Memory B cell (primary cell): ENCODE data around the gene DPP6.

ENCODE experiments used
- ATAC-seq: fragments of 150-1000 bp; cut with Tn5 transposase; 2 replicates; pipeline ENCODE4 v1.10.0; 2021; ENCODE audit warnings: low read depth, mild to moderate bottlenecking, moderate library complexity
- DNase-seq, 2 donors: peaks; one replicate each; pipeline ENCODE4 v3.0.0; 2022; ENCODE audit warnings: low spot score in 2 of 2
- H3K27ac Mint-ChIP-seq: one replicate; pipeline ENCODE4 v1.8.0; 2022; ENCODE audit warnings: mild to moderate bottlenecking, moderate library complexity, mixed read lengths
- H3K27me3 Mint-ChIP-seq: one replicate; pipeline ENCODE4 v1.8.0; 2022; ENCODE audit warnings: mixed read lengths
- H3K36me3 Mint-ChIP-seq: one replicate; pipeline ENCODE4 v1.8.0; 2022; ENCODE audit warnings: mild to moderate bottlenecking, mixed read lengths
- H3K4me1 Mint-ChIP-seq: one replicate; pipeline ENCODE4 v1.8.0; 2022; ENCODE audit warnings: mixed read lengths
- H3K4me3 Mint-ChIP-seq: one replicate; pipeline ENCODE4 v1.8.0; 2022; ENCODE audit warnings: mild to moderate bottlenecking, moderate library complexity, mixed read lengths
- H3K9me3 Mint-ChIP-seq: one replicate; pipeline ENCODE4 v1.8.0; 2022; ENCODE audit warnings: mixed read lengths

Gene DPP6

DNA sequence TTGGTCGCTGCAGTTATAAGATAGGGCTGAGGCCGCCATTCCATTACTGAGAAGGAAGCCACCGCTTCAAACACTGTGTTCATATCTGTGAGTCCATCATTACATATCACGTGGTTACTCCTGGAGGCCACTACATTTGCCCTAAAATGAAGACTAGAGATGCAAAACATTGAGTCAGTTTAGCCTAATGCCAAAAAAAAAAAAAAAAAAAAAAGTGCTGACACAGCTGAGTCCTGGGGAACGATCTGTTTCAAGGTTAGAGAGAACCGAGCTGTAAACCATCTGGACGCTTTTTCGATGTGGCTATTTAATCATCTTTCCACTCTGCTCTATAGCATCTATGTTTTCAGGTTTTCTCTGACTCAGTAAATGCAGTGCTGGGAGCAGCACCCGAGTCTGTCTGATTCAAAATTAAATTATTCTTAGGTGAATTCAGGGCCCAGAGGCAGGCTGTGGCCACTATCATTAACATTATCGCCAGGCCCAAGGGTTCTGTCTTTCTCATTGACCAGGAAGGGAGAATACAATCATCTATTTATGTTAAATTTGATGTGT lies 501.6 kb downstream of the DPP6 start:
- no peak for ATAC-seq
- DNase-seq = no peak
- peaks cover 3% of the 10 kb centered on the region for H3K9me3 Mint-ChIP-seq
- no peaks in the 10 kb centered on the region for H3K27me3 Mint-ChIP-seq
- no peak overlapping the region for H3K4me3 Mint-ChIP-seq
- H3K4me1 Mint-ChIP-seq = no peaks in the 10 kb centered on the region
- no peaks in the 10 kb centered on the region for H3K36me3 Mint-ChIP-seq
- H3K27ac Mint-ChIP-seq = no peak overlapping the region

DNA sequence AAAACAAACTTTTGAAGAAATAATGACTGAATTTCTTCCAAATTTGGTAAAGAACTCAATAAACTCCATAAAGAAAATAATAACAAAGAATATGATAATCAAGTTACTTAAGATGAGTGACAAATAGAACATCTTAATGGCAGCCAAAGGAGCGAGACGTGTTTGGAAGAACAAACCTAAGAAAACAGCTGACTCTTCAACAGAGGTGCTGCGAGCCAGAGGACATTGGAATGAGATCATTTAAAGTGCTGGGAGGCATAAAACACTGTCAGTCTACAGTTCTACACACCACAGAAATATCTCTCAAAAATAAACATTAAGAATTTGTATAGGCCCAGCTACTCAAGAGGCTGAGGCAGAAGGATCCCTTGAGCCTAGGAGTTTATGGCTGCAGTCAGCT lies 507.3 kb downstream of the DPP6 start:
- Mint-ChIP-seq H3K9me3 (peaks cover 2% of the 10 kb centered on the region), H3K36me3 (no peaks in the 10 kb centered on the region), H3K27ac (no peak overlapping the region), H3K4me1 (no peaks in the 10 kb centered on the region), H3K27me3 (no peaks in the 10 kb centered on the region), H3K4me3 (no peak overlapping the region)
- DNase-seq = no peak
- no peak for ATAC-seq

DNA sequence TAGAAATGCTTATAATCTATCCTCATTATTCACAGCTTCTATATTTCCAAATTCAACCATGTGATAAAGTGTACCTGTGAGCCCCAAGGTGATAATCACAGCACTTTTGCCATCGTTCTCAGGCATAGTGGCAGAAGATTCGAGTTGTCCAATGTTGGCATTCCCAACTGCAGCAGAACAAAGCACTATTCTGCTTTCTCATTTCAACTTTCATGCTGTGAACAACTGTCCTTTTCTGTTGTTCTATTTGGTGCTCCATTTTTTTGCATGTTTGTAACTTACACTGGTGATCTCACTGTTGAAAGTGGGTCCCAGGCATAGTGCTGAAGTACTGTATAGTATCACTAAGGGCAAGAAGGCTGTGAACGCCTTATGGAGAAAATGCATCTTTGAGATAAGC lies 512.5 kb downstream of the DPP6 start:
- DNase-seq (no peak), ATAC-seq (no peak)
- no peaks in the 10 kb centered on the region for H3K27me3 Mint-ChIP-seq
- H3K27ac Mint-ChIP-seq = no peak overlapping the region
- H3K9me3 Mint-ChIP-seq = peaks cover 2% of the 10 kb centered on the region
- H3K36me3 Mint-ChIP-seq = no peaks in the 10 kb centered on the region
- no peaks in the 10 kb centered on the region for H3K4me1 Mint-ChIP-seq
- no peak overlapping the region for H3K4me3 Mint-ChIP-seq

DNA sequence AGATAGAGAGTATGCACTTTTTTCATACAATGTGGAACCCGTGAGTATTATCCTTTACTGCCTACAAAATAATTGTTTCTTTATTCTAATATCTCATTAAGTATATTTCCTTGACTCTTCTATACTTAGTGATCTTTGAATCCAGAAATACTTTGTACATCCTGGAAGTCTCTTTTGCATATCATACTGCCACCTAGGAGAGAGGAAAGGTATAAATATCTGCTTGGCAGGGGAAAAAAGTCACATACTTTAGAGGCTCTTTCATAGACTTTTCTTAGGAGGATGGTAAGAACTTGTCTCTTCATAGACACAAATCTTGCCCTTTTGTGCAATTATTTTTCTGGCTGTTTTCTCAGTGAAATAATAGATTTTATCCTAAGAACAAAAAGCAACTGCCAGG lies 514.7 kb downstream of the DPP6 start:
- Mint-ChIP-seq H3K27ac (no peak overlapping the region), H3K27me3 (no peaks in the 10 kb centered on the region), H3K4me3 (no peak overlapping the region), H3K36me3 (no peaks in the 10 kb centered on the region), H3K4me1 (no peaks in the 10 kb centered on the region), H3K9me3 (peaks cover 2% of the 10 kb centered on the region)
- DNase-seq (no peak), ATAC-seq (no peak)

DNA sequence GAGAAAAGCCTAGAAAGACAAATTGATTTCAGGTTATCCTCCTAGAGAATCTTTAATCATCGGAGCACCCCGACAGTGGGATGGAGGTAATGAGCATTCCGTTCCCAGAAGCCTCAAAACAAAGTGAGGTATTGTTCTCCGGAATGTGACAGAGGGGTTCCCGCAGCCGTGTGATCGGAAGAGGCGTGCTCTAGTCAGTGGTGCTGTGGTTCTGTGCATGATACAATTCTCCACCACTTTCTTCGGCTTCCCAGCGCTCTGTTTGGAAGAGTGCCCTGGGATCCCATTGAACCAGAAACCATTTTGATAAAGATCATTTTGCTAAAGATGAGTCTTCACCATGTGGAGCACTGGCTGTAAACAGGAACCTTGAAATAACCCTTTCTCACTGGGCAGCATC lies 516.1 kb downstream of the DPP6 start:
- no peak overlapping the region for H3K27ac Mint-ChIP-seq
- H3K4me3 Mint-ChIP-seq = no peak overlapping the region
- H3K36me3 Mint-ChIP-seq = no peaks in the 10 kb centered on the region
- no peaks in the 10 kb centered on the region for H3K27me3 Mint-ChIP-seq
- H3K9me3 Mint-ChIP-seq = no peaks in the 10 kb centered on the region
- ATAC-seq = no peak
- H3K4me1 Mint-ChIP-seq = no peaks in the 10 kb centered on the region
- no peak for DNase-seq

DNA sequence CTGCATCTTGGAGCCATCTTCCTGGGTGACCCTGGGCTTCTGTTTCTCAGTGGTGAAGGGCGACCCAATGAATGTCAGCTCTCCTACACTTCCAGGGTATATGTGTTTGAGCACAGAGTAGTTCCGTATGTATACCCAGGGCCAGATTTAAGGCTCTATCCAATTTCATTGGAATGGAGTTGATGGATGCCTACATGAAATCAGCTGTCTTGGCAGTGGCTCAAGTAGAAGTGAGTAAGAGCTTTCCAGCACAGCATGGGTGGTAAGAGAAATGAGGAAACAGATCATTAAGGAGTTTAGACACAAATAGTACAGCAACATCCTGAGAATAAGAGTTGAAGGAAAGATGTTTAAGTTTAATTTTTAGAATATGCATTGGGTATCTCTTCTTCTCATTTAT lies 517.7 kb downstream of the DPP6 start:
- H3K27me3 Mint-ChIP-seq = no peaks in the 10 kb centered on the region
- no peaks in the 10 kb centered on the region for H3K36me3 Mint-ChIP-seq
- no peaks in the 10 kb centered on the region for H3K9me3 Mint-ChIP-seq
- no peaks in the 10 kb centered on the region for H3K4me1 Mint-ChIP-seq
- no peak overlapping the region for H3K4me3 Mint-ChIP-seq
- DNase-seq (no peak), ATAC-seq (no peak)
- H3K27ac Mint-ChIP-seq = no peak overlapping the region

DNA sequence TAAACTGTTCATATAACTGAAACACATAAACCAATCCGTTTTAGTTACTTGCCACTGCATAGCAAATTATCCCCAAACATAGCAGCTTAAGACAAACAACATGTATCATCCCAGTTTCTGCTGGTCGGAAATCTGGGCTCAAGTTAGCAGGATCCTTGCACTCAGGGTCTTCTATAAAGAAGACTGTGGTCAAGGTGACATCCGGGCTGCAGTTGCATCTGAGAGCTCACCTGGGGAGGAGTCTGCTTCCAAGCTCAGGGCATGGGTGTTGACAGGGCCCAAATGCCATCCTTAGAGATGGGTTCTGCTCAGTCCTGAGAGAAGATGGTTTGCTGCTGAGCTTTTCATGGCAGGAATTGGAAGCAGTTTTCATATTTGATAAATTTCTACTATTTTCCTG lies 519.6 kb downstream of the DPP6 start:
- Mint-ChIP-seq H3K4me1 (no peaks in the 10 kb centered on the region), H3K4me3 (no peak overlapping the region), H3K27me3 (no peaks in the 10 kb centered on the region), H3K9me3 (peaks cover 1% of the 10 kb centered on the region), H3K36me3 (no peaks in the 10 kb centered on the region), H3K27ac (no peak overlapping the region)
- ATAC-seq (no peak), DNase-seq (no peak)

DNA sequence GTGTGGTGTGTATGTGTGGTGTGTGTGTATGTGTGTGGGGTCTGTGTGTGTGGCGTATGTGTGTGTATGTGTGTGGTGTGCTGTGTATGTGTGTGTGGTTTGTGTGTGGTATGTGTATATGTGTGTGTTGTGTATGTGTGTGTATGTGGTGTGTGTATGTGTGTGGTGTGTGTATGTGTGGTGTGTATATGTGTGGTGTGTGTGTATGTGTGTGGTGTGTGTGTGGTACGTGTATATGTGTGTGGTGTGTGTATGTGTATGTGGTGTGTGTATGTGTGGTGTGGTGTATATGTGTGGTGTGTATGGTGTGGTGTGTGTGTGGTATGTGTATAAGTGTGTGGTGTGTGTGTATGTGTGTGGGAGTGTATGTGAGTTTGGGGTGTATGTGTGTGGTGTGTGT lies 522.0 kb downstream of the DPP6 start:
- ATAC-seq (no peak), DNase-seq (no peak)
- Mint-ChIP-seq H3K4me1 (no peaks in the 10 kb centered on the region), H3K27me3 (no peaks in the 10 kb centered on the region), H3K4me3 (no peak overlapping the region), H3K27ac (no peak overlapping the region), H3K9me3 (peaks cover 4% of the 10 kb centered on the region), H3K36me3 (no peaks in the 10 kb centered on the region)

DNA sequence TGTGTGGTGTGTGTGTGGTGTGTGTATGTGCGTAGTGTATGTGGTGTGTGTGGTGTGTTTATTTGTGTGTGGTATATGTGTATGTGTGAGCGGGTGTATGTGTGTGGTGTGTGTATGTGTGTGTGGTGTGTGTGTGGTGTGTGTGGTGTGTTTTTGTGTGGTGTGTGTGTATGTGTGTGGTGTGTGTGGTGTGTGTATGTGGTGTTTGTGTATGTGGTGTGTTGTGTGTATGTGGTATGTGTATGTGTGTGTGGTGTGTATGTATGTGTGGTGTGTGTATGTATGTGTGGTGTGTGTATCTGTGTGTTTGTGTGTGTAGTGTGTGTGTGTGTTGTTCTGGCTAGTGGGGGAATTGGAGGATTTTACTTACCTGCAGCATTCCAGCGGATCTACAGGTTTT lies 523.3 kb downstream of the DPP6 start:
- H3K27me3 Mint-ChIP-seq = no peaks in the 10 kb centered on the region
- ATAC-seq (no peak), DNase-seq (no peak)
- peaks cover 8% of the 10 kb centered on the region for H3K9me3 Mint-ChIP-seq
- H3K27ac Mint-ChIP-seq = no peak overlapping the region
- H3K36me3 Mint-ChIP-seq = no peaks in the 10 kb centered on the region
- no peak overlapping the region for H3K4me3 Mint-ChIP-seq
- no peaks in the 10 kb centered on the region for H3K4me1 Mint-ChIP-seq

DNA sequence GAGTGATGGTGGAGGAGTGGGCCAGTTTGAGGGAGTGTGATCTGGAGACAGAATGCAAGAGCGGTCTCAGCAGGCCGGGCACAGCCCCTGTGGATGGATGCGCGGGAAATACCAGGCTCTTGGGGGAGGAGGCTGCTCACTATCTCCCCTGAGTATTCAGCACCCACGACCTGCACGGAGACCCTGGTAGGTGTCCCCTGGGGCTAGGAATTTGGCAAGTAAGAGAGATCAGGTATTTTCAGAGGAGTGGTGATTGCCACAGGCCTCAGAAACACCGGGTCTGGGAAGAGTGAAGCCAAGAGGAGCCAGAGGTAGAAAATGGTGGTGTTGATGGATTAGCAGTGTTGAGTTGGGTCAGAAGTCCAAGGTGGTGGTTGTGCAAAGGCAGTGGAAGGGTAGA lies 524.4 kb downstream of the DPP6 start:
- H3K9me3 Mint-ChIP-seq = peaks cover 8% of the 10 kb centered on the region
- no peaks in the 10 kb centered on the region for H3K36me3 Mint-ChIP-seq
- H3K27me3 Mint-ChIP-seq = no peaks in the 10 kb centered on the region
- no peak overlapping the region for H3K27ac Mint-ChIP-seq
- no peak overlapping the region for H3K4me3 Mint-ChIP-seq
- DNase-seq (no peak), ATAC-seq (no peak)
- no peaks in the 10 kb centered on the region for H3K4me1 Mint-ChIP-seq

DNA sequence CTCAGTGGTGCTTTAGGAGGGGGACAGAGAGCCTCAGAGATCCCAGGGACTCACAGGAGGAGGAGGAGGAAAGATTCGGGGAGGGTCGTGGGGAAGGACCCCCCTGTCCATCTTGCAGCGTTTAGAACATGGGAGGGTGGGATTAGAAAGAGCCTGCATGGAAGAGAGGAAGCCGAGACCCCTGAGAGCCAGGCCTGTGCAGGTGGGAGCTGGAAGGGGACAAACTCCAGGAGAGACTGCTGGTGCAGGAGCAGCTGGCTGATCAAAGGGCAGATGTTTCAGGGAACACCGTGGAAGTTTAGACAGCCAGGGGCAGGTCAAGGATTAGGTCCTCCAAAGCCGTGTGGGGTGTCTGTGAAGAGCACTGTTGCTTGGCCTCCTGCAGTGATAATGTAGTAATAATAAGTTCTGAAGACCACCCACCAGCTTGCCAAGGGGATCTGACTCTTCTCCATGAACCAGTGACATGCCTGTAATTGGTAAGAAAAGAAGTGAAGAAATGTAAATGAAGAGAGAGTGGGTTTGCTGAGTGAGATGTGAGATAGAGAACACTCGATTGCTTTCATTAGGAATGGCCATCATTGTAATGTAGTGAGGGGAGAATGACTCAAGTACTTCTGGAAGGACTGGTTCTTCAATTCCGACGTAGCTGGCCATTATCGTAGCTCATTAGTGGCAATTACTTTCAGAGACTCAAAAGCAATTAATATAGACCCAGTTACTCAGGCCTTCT lies 525.1 kb downstream of the DPP6 start:
- Mint-ChIP-seq H3K4me1 (no peaks in the 10 kb centered on the region), H3K4me3 (no peak overlapping the region), H3K27me3 (no peaks in the 10 kb centered on the region), H3K36me3 (no peaks in the 10 kb centered on the region), H3K27ac (no peak overlapping the region), H3K9me3 (peaks cover 8% of the 10 kb centered on the region)
- DNase-seq (no peak), ATAC-seq (no peak)

DNA sequence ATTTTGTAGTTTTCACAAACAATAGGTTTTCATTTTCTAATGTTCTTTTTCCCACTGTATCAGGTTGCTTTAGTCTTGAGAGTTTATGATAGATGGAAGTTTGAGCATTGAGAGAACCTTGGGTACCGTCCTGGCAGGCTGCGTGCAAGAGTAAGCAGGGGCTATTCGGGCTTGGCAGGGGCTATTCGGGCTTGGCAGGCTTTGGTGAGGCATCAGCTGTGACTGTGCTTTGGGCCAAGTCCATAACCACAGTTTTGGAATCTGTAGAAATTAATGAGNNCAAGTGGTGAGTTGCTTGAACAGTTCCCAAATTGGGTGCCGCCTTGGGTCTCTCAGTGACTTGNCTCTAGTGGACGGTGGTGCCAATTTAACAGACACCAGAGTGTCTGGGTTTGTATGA lies 526.1 kb downstream of the DPP6 start:
- H3K27ac Mint-ChIP-seq = no peak overlapping the region
- no peak overlapping the region for H3K4me3 Mint-ChIP-seq
- no peak for ATAC-seq
- H3K27me3 Mint-ChIP-seq = no peaks in the 10 kb centered on the region
- no peak for DNase-seq
- no peaks in the 10 kb centered on the region for H3K36me3 Mint-ChIP-seq
- peaks cover 8% of the 10 kb centered on the region for H3K9me3 Mint-ChIP-seq
- H3K4me1 Mint-ChIP-seq = no peaks in the 10 kb centered on the region

DNA sequence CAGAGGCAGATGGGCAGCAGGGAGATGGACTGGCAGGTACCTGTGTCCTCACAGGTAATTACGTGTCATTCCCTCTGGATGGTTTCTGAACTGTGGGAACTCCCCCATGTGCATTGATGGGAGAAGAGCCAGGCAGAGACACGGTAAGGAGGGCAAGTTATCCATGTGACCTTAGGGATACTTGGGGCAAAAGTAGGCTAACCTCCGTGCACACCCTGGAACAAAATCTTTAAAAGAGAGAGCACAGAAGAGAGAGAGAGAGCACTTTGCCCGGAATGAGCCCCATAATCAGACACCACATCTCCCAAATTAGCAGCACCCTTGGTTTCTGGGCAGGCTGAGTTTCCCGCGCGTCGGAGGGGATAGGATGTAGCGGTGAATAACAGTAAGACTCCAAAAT lies 527.5 kb downstream of the DPP6 start:
- ATAC-seq = no peak
- Mint-ChIP-seq H3K27ac (no peak overlapping the region), H3K27me3 (no peaks in the 10 kb centered on the region), H3K9me3 (peaks cover 10% of the 10 kb centered on the region), H3K36me3 (no peaks in the 10 kb centered on the region), H3K4me3 (no peak overlapping the region), H3K4me1 (no peaks in the 10 kb centered on the region)
- DNase-seq = no peak

DNA sequence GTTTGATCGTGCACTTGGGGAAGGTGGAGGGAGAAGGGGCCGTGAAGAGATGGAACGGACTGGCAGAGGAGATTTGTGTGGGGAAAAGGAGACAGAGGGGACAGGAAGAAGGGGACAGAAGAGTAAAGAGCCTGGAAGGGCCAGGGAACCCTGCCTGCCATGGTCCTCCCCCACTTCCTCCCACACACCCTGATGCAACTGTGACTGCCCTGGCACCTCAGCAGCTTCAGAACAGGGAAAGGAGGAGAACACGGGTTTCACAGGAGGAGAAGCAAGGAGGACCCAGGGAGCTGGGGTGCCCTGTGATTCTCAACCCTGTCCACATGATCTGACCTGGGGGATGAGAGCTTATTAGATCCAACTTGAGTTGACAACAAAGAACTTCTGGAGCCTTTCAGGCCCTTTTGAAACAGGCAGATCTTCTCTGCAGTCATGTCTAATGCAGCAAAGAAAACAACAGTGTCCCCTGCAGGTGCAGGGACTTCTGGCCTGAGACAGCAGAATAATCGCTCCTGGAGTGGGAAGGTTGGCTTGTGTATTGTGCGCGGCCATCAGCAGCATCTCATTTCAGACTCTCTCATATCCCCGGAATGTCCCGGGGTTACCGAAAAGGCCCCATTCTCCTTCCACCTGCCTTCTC lies 529.2 kb downstream of the DPP6 start:
- no peaks in the 10 kb centered on the region for H3K4me1 Mint-ChIP-seq
- H3K4me3 Mint-ChIP-seq = no peak overlapping the region
- ATAC-seq = no peak
- no peaks in the 10 kb centered on the region for H3K27me3 Mint-ChIP-seq
- peaks cover 10% of the 10 kb centered on the region for H3K9me3 Mint-ChIP-seq
- no peaks in the 10 kb centered on the region for H3K36me3 Mint-ChIP-seq
- no peak overlapping the region for H3K27ac Mint-ChIP-seq
- DNase-seq = no peak

DNA sequence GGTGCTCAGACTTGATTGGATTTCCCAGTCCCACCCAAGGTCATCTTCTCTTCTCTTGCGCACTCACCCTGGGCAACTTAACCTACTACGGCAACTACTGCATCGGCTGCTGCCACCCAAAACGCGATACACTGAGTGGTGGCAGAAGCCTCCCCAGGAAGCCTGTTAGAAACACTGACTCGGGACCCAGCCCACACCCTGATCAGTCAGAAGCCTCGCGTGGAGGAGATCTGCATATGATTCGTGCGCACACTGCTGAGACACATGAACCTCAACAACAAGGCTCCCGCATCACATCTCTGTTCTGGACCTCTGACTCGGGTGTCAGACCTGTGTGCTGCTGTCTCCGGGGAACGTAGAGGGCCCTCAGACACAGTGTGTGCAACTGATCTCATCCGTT lies 531.3 kb downstream of the DPP6 start:
- no peaks in the 10 kb centered on the region for H3K36me3 Mint-ChIP-seq
- no peaks in the 10 kb centered on the region for H3K4me1 Mint-ChIP-seq
- no peak for DNase-seq
- H3K27ac Mint-ChIP-seq = no peak overlapping the region
- no peak for ATAC-seq
- H3K9me3 Mint-ChIP-seq = peaks cover 6% of the 10 kb centered on the region
- H3K4me3 Mint-ChIP-seq = no peak overlapping the region
- no peaks in the 10 kb centered on the region for H3K27me3 Mint-ChIP-seq
